MM.1S (cell line): ENCODE results near the gene BEAN1.

Experiments used
- CTCF ChIP-seq: fragments of 300-600 bp; sonication (generic); IDR thresholded peaks from 2 replicates; pipeline ENCODE4 v1.5.1; 2016; ENCODE audit warnings: antibody characterized with exemption, low read length, mixed read lengths
- EZH2 ChIP-seq: fragments of 300-600 bp; sonication (generic); optimal IDR thresholded peaks from 2 replicates; pipeline ENCODE3; 2017; ENCODE audit warnings: low read depth, mild to moderate bottlenecking, antibody characterized with exemption, low read length, mixed read lengths
- EZH2phosphoT487 ChIP-seq: fragments of 300-600 bp; sonication (generic); IDR thresholded peaks from 2 replicates; pipeline ENCODE4 v1.6.1; 2018; ENCODE audit warnings: antibody characterized with exemption, low read length

- TF ChIP-seq CTCF (no peak), EZH2phosphoT487 (no peak), EZH2 (no peak)
Observed at GRCh38 chr16:66403531-66404145, 23.5 kb upstream of the BEAN1 start.
